TTC549 (cell line): ENCODE data around the gene PXN.
A peak's percentile ranks its signal among the peaks of the same experiment; 100 is the strongest.

Experiments
- FAIRE-seq: peaks from 2 replicates; lab custom pipeline; 2012; peaks lifted over from hg19 to GRCh38; lab: Jason Lieb, UNC

The PXN gene

GRCh38 chr12:120265473-120266179 lies at the start of gene PXN:
TSS of gene PXN (minus strand) at chr12:120265730. CDS start at chr12:120265629, 101 bp downstream.
- FAIRE-seq = no peak

- FAIRE-seq = no peak
Observed at GRCh38 chr12:120314220-120314619, 48.7 kb upstream of the PXN start.

- peak; percentile 93 for FAIRE-seq
Observed at GRCh38 chr12:120301962-120302815, 36.7 kb upstream of the PXN start, which contains the start of gene SIRT4. TSS of gene SIRT4 (plus strand) at chr12:120302321. CDS start at chr12:120303562, 1,241 bp downstream.

GRCh38 chr12:120292661-120293531 lies 27.4 kb upstream of the PXN start, which contains the start of gene RNU4-1:
TSS of gene RNU4-1 (minus strand) at chr12:120293237.
- FAIRE-seq = peak; percentile 89

- FAIRE-seq = no peak
Observed at GRCh38 chr12:120292411-120292660, 26.8 kb upstream of the PXN start.

GRCh38 chr12:120290609-120291305 lies 25.2 kb upstream of the PXN start:
- FAIRE-seq = no peak

- FAIRE-seq = no peak
Observed at GRCh38 chr12:120287491-120287890, 22.0 kb upstream of the PXN start.

- no peak for FAIRE-seq
Observed at GRCh38 chr12:120286768-120287490, 21.4 kb upstream of the PXN start.

GRCh38 chr12:120284381-120284780 lies 18.9 kb upstream of the PXN start:
- no peak for FAIRE-seq

GRCh38 chr12:120283318-120283717 lies 17.8 kb upstream of the PXN start:
- FAIRE-seq = no peak

GRCh38 chr12:120278137-120279069 lies 12.9 kb upstream of the PXN start:
- no peak for FAIRE-seq

- FAIRE-seq = no peak
Observed at GRCh38 chr12:120276734-120277133, 11.2 kb upstream of the PXN start.

GRCh38 chr12:120267736-120268135 lies 2.2 kb upstream of the PXN start:
- FAIRE-seq = no peak

- FAIRE-seq = no peak
Observed at GRCh38 chr12:120266180-120266870, 795 bp upstream of the PXN start.

GRCh38 chr12:120264904-120265472 lies 542 bp downstream of the PXN start:
- no peak for FAIRE-seq

- FAIRE-seq = no peak
Observed at GRCh38 chr12:120264086-120264903, 1.2 kb downstream of the PXN start.

- no peak for FAIRE-seq
Observed at GRCh38 chr12:120263748-120264085, 1.8 kb downstream of the PXN start.
